HepG2 (cell line): Measurements from ENCODE around the gene CDC34. TPM values are rescaled to one million over a fixed set of nuclear protein-coding genes. Genes with fewer than 3 reads are reported as not detected.

Source experiments
- CSRNP2 ChIP-seq: sonication (generic); formaldehyde crosslinking; conservative IDR thresholded peaks from 2 replicates; pipeline ENCODE4 v1.8.0; 2022; ENCODE audit warnings: low read depth, missing genetic modification reagents
- CTCF ChIP-seq: sonication (generic); formaldehyde crosslinking; IDR thresholded peaks from 2 replicates; pipeline ENCODE4 v1.5.0; 2020; ENCODE audit warnings: mild to moderate bottlenecking, missing genetic modification reagents, moderate library complexity
- DNMT1 ChIP-seq: sonication (generic); formaldehyde crosslinking; IDR thresholded peaks from 2 replicates; pipeline ENCODE4 v1.5.1; 2020; ENCODE audit warnings: mild to moderate bottlenecking, missing genetic modification reagents
- HOXD1 ChIP-seq: sonication (generic); formaldehyde crosslinking; IDR thresholded peaks from 2 replicates; pipeline ENCODE4 v1.5.0; 2020; ENCODE audit warnings: missing genetic modification reagents
- KLF11 ChIP-seq: IDR thresholded peaks from 2 replicates; pipeline ENCODE4 v1.6.1; 2016; ENCODE audit warnings: missing compliant biosample characterization
- NBN ChIP-seq: fragments of 450-650 bp; conservative IDR thresholded peaks from 2 replicates; pipeline ENCODE4 v1.6.1; 2017
- NR2C2 ChIP-seq: sonication (generic); formaldehyde crosslinking; IDR thresholded peaks from 2 replicates; pipeline ENCODE4 v1.4.0; 2020; ENCODE audit warnings: missing genetic modification reagents, mild to moderate bottlenecking, moderate library complexity, borderline replicate concordance
- PATZ1 ChIP-seq: sonication (generic); formaldehyde crosslinking; IDR thresholded peaks from 2 replicates; pipeline ENCODE4 v1.4.0; 2020; ENCODE audit warnings: missing genetic modification reagents
- RBFOX2 ChIP-seq: fragments of 200-400 bp; formaldehyde crosslinking; IDR thresholded peaks from 2 replicates; pipeline ENCODE4 v1.6.1; 2017; ENCODE audit warnings: low read depth, mild to moderate bottlenecking, low read length
- RBM22 ChIP-seq: fragments of 200-400 bp; formaldehyde crosslinking; optimal IDR thresholded peaks from 2 replicates; pipeline ENCODE3; 2017; ENCODE audit warnings: mild to moderate bottlenecking, low read length, moderate library complexity
- SAP130 ChIP-seq: IDR thresholded peaks from 2 replicates; pipeline ENCODE4 v1.6.1; 2016; ENCODE audit warnings: low read depth
- XRCC5 ChIP-seq: fragments of 200-400 bp; formaldehyde crosslinking; optimal IDR thresholded peaks from 2 replicates; pipeline ENCODE3; 2017; ENCODE audit warnings: mild to moderate bottlenecking, low read length
- ZNF333 ChIP-seq: sonication (generic); formaldehyde crosslinking; IDR thresholded peaks from 2 replicates; pipeline ENCODE4 v1.4.0; 2020; ENCODE audit warnings: mild to moderate bottlenecking, missing genetic modification reagents, borderline replicate concordance
- ZNF33B ChIP-seq: sonication (generic); formaldehyde crosslinking; IDR thresholded peaks from 2 replicates; pipeline ENCODE4 v1.5.1; 2020; ENCODE audit warnings: mild to moderate bottlenecking, missing genetic modification reagents
- ZNF687 ChIP-seq: sonication (generic); formaldehyde crosslinking; IDR thresholded peaks from 2 replicates; pipeline ENCODE4 v1.5.1; 2020; ENCODE audit warnings: mild to moderate bottlenecking, missing genetic modification reagents, moderate library complexity
- ZNF850 ChIP-seq: sonication (generic); formaldehyde crosslinking; conservative IDR thresholded peaks from 2 replicates; pipeline ENCODE4 v1.9.0; 2021; ENCODE audit warnings: mild to moderate bottlenecking, missing genetic modification reagents
- ZSCAN5A ChIP-seq: sonication (generic); formaldehyde crosslinking; IDR thresholded peaks from 2 replicates; pipeline ENCODE4 v1.8.0; 2022; ENCODE audit warnings: mild to moderate bottlenecking, missing genetic modification reagents, borderline replicate concordance
- polyA plus RNA-seq, 8 experiments: library from polyadenylated mRNA; depleted of rRNA in 3 of 8; stranded (reverse) in 7 of 8; unstranded in 1 of 8; fragments of >200 nt; fragmentation: Illumina TruSeq in 4 of 8; extraction: Trizol in 4 of 8; gene quantifications; 2 replicates each; pipeline versions ENCODE4 v1.2.1 to v1.2.3, GENCODE V29; 2011 to 2016; ENCODE audit warnings: low read depth in 4 of 8, missing spikeins in 1 of 8, mixed read lengths in 1 of 8; ENCODE audit not compliant: insufficient read depth in 1 of 8
- total RNA-seq, 5 experiments: library from RNA; depleted of rRNA; stranded (reverse); fragments of >200 nt; fragmentation: Illumina TruSeq; extraction: Trizol; gene quantifications; 2 replicates each; pipeline ENCODE4 v1.2.3, GENCODE V29; 2016; ENCODE audit warnings: low read depth in 1 of 5

Gene CDC34
- total and polyA plus RNA-seq, 2 of the 13 experiments (the other 11 are each of a cell fraction or from before 2014, with no cell fraction given) = 138 to 150 TPM

- TF ChIP-seq ZNF687 (CRISPR knock-in tag) = peak; percentile 73
- TF ChIP-seq XRCC5 = no peak
- no peak for TF ChIP-seq ZNF33B (CRISPR knock-in tag)
- no peak for TF ChIP-seq ZNF850
- TF ChIP-seq NBN = no peak
- TF ChIP-seq ZNF333 (CRISPR knock-in tag) = peak; percentile 44; the same call in 1 of the 2 replicates
- no peak for TF ChIP-seq DNMT1 (CRISPR knock-in tag)
- TF ChIP-seq SAP130 (CRISPR knock-in tag) = peak; percentile 42
- TF ChIP-seq RBFOX2 = 0 out of 2 replicates have a peak, but pooled peaks have one; percentile 49
- no peak for TF ChIP-seq HOXD1 (CRISPR knock-in tag)
- TF ChIP-seq PATZ1 = peak; percentile 40; the same call in 1 of the 2 replicates
- peak; percentile 45 for TF ChIP-seq NR2C2 (CRISPR knock-in tag)
- TF ChIP-seq ZSCAN5A = no peak
- peak; percentile 10 for TF ChIP-seq RBM22
- TF ChIP-seq CTCF (CRISPR knock-in tag) = peak; percentile 42
- no peak for TF ChIP-seq CSRNP2 (CRISPR knock-in tag)
- TF ChIP-seq KLF11 (CRISPR knock-in tag) = no peak
Measured at GRCh38 chr19:535017-535835, 3.7 kb downstream of the CDC34 start (continued).
